ENCODE data around the gene CES2. TPM values are rescaled to one million over a fixed set of nuclear protein-coding genes. Genes with fewer than 3 reads are reported as not detected.

CES2 gene
- total RNA-seq, 1 donor = 37.6 TPM

- TF ChIP-seq CTCF (IDR thresholded peaks at IDR 0.05; ENCODE audit: insufficient read depth, low read length) = no peak
- H3K4me3 ChIP-seq (ENCODE audit: low read depth, low read length) = no peak overlapping the region
- no peak for DNase-seq (ENCODE audit: low read depth)
These were observed 22.2 kb upstream of the CES2 start for GRCh38 chr16:66913081-66913480.

GRCh38 chr16:66913711-66914110 lies 21.6 kb upstream of the CES2 start:
- H3K4me3 ChIP-seq (ENCODE audit: low read depth, low read length) = no peak overlapping the region
- no peak for TF ChIP-seq CTCF (IDR thresholded peaks at IDR 0.05; ENCODE audit: insufficient read depth, low read length)
- DNase-seq (ENCODE audit: low read depth) = no peak

GRCh38 chr16:66914541-66914940 lies 20.8 kb upstream of the CES2 start:
- no peak overlapping the region for H3K4me3 ChIP-seq (ENCODE audit: low read depth, low read length)
- TF ChIP-seq CTCF (IDR thresholded peaks at IDR 0.05; ENCODE audit: insufficient read depth, low read length) = no peak
- DNase-seq (ENCODE audit: low read depth) = no peak

- H3K4me3 ChIP-seq (ENCODE audit: low read depth, low read length) = no peak overlapping the region
- DNase-seq (ENCODE audit: low read depth) = no peak
- TF ChIP-seq CTCF (IDR thresholded peaks at IDR 0.05; ENCODE audit: insufficient read depth, low read length) = no peak
These were observed 20.3 kb upstream of the CES2 start for GRCh38 chr16:66915041-66915440.

GRCh38 chr16:66916518-66916917 lies 18.8 kb upstream of the CES2 start:
- no peak for DNase-seq (ENCODE audit: low read depth)
- TF ChIP-seq CTCF (IDR thresholded peaks at IDR 0.05; ENCODE audit: insufficient read depth, low read length) = no peak
- no peak overlapping the region for H3K4me3 ChIP-seq (ENCODE audit: low read depth, low read length)

GRCh38 chr16:66917741-66918140 lies 17.6 kb upstream of the CES2 start:
- no peak overlapping the region for H3K4me3 ChIP-seq (ENCODE audit: low read depth, low read length)
- no peak for TF ChIP-seq CTCF (IDR thresholded peaks at IDR 0.05; ENCODE audit: insufficient read depth, low read length)
- DNase-seq (ENCODE audit: low read depth) = no peak

- H3K4me3 ChIP-seq (ENCODE audit: low read depth, low read length) = no peak overlapping the region
- no peak for TF ChIP-seq CTCF (IDR thresholded peaks at IDR 0.05; ENCODE audit: insufficient read depth, low read length)
- no peak for DNase-seq (ENCODE audit: low read depth)
These were observed 17.0 kb upstream of the CES2 start for GRCh38 chr16:66918355-66918754.

Measured in fibroblast of the aortic adventitia (primary cell).